Measurements from ENCODE around the gene SLC6A17. TPM values are rescaled to one million over a fixed set of nuclear protein-coding genes. Genes with fewer than 3 reads are reported as not detected.

Gene SLC6A17
- total RNA-seq, 1 experiment from 2014 or later: 0.17 TPM

GRCh38 chr1:110195196-110195595, 44.9 kb downstream of the SLC6A17 start:
- Histone ChIP-seq H3K4me1 (ENCODE audit: insufficient read depth, low read length) (no peaks in the 10 kb centered on the region), H4K8ac (replicated peaks; ENCODE audit: insufficient read length, low read depth, low read length) (no peak overlapping the region), H3K14ac (ENCODE audit: insufficient read depth, low read length) (no peak overlapping the region), H2BK5ac (ENCODE audit: insufficient read length, low read length) (no peak overlapping the region), H2BK20ac (ENCODE audit: low read depth, low read length, poor library complexity, severe bottlenecking) (no peak overlapping the region), H4K91ac (ENCODE audit: insufficient read length, low read depth, low read length) (no peak overlapping the region), H3K79me2 (ENCODE audit: insufficient read depth, low read length) (no peaks in the 10 kb centered on the region), H3T11ph (ENCODE audit: low read length) (no peak overlapping the region), H3K56ac (ENCODE audit: insufficient read length, low read depth, low read length) (no peak overlapping the region), H3K79me1 (ENCODE audit: insufficient read depth, low read depth, low read length, poor library complexity, severe bottlenecking) (no peaks in the 10 kb centered on the region), H3K9me3 (ENCODE audit: control insufficient read depth, low read depth, low read length) (no peaks in the 10 kb centered on the region), H3K18ac (ENCODE audit: insufficient read length, low read depth, low read length) (no peak overlapping the region), H2BK15ac (ENCODE audit: low read depth, low read length) (no peak overlapping the region), H3K27me3 (ENCODE audit: insufficient read depth, low read length) (no peaks in the 10 kb centered on the region), H3K27ac (ENCODE audit: insufficient read length, low read depth, low read length) (no peak overlapping the region), H2AK5ac (ENCODE audit: insufficient read length, low read length) (no peak overlapping the region), H4K5ac (ENCODE audit: insufficient read length, low read depth, low read length) (no peak overlapping the region), H2BK120ac (ENCODE audit: low read depth, low read length, poor library complexity, severe bottlenecking) (no peak overlapping the region), H3K23ac (ENCODE audit: insufficient read length, low read depth, low read length) (no peak overlapping the region), H3K4me2 (ENCODE audit: insufficient read depth, insufficient read length, low read length) (no peak overlapping the region), H3K4ac (ENCODE audit: low read depth, low read length) (no peak overlapping the region), H2AFZ (ENCODE audit: low read length) (no peak overlapping the region), H3K23me2 (ENCODE audit: insufficient read length, low read depth, low read length, poor library complexity, severe bottlenecking) (no peaks in the 10 kb centered on the region), H4K20me1 (ENCODE audit: control insufficient read depth, insufficient read depth, insufficient read length) (no peaks in the 10 kb centered on the region), H3K9ac (ENCODE audit: extremely low read depth, insufficient read length, low read length) (no peak overlapping the region), H2BK12ac (ENCODE audit: insufficient read length, low read depth, low read length) (no peak overlapping the region)
- Mint-ChIP-seq H3K4me1 (peaks cover 2 to 4% of the 10 kb centered on the region in 2 experiments; a peak in 3 of 4 replicates), H3K27ac (no peak overlapping the region), H3K27me3 (ENCODE audit: low read depth) (peaks cover 1% of the 10 kb centered on the region; the same call in 1 of the 2 replicates), H3K4me3 (no peak overlapping the region), H3K9me3 (no peaks in the 10 kb centered on the region), H3K36me3 (ENCODE audit: insufficient read depth in 1 of 3, low read depth in 3 of 3) (no peaks in the 10 kb centered on the region)
- no peak for DNase-seq
- no peak for TF ChIP-seq CTCF (conservative IDR thresholded peaks at IDR 0.05)
- WGBS (ENCODE audit: extremely low coverage, insufficient read length, low lambda C conversion rate): no CpG with 5 or more reads among the region's 10 CpGs

All from H9 (cell line).